ENCODE data around the gene NEDD9.

NEDD9 gene

DNA sequence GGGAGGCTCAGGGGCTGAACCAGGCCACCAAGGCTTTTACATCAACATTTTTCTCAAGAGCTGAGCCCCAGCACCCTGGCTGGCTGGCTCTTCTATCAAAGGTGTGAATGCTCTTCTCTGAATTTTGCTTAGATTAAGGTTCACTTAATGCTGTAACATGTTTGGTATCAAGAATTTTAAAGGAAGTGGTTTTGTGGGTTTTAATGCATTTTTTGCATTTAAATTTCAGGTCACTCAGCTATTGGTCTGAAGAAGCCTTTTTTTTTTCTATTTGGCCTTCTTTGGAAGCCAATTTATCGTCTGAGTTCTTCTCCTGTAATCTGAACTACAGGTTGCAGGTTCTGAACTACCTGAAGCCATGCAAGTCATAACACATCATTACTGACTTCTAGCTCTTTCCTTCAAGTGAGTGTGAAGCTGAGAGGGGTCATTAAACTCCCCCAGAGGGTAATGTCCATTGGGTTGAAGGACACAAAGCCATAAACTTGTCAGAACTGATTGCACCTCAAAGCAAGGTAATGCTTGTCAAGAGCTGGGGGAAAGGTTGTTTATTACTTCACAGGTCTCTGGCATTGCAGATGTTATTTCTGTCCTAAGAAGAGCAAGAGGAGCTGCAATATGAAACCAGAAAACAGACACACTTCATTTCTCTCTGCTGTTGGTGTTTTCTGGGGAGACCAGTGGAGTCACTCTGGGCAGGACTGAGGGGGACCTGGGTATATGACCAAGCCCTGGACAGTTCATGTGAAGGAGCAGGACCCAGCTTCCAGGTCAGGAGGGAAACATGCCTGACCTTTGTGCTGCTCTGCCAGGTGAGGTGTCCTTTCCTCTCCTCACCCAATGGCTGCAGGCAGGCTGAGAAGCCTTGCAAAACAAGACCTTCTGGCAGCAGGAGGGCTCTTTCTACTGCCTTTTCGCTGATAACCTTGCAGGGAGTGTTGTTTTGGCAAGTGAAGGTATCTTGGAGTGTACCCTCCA is 26.1 kb upstream of the NEDD9 start:
- no peak for DNase-seq

DNA sequence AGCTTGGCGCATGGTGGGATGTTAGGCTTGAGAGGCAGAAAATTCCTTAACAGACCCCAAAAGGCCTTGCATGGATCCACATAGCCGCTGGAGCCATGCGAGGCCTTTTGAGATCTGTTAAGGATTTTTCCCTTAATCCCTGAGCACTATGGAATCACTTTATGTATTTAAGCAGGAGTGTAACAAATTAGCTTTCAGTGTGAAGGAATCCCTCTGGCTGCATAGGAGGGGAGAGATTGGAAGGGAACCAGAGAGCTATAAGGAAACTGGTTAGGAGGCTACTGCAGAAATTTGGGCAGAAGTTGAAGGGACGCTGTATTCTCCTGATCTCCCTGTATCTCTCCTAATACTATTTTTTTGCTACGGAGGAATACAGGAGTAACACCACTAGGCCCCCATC is 23.1 kb upstream of the NEDD9 start:
- no peak for DNase-seq

GRCh38 chr6:11253594-11253993 is 21.1 kb upstream of the NEDD9 start:
- no peak for DNase-seq

DNA sequence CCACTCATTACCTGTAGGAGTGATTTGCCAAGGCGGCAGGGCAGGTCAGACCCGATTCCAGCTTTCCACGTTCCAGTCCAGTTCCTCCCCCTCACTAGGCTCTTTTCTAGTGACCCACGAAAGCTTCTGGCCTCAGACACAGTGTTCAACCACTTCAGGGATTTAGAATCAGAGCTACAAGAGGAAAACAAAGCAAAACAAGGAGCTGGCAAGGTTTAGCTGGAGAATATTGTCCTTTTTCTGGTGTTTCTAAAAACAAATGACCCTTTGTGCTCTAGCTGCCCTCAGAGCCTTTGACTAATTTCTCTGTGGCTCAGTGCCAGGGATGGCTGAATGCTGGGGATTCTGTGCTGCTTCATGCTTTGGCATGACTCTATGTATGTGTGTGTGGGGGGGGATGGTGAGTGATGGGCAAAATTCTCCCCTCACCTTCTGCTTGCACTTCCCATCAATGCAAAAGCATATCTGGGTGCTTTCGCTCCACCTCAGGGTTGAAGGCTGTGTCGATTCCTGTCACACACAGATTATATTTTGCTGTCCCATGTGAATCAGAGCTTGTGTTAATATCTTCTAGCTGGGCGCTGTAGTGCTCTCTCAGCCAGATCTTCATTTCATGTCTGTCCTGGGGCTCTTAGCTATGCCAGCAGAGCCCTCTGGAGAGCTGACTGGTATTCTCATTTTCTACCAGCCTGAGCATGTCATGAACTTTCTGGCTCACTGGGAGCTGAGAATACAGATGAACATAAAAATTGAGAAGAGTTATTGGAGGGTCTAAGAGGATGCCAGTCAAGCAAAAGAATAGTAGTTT is 19.3 kb upstream of the NEDD9 start:
- DNase-seq = no peak

GRCh38 chr6:11250108-11250507 is 17.6 kb upstream of the NEDD9 start:
- no peak for DNase-seq

- no peak for DNase-seq
These were observed 16.7 kb upstream of the NEDD9 start for GRCh38 chr6:11248974-11249761.

GRCh38 chr6:11246722-11247121 is 14.3 kb upstream of the NEDD9 start:
- DNase-seq = no peak

GRCh38 chr6:11245381-11246256 is 13.2 kb upstream of the NEDD9 start:
- DNase-seq = no peak

GRCh38 chr6:11244387-11245126 is 12.1 kb upstream of the NEDD9 start:
- DNase-seq = no peak

GRCh38 chr6:11243861-11244260 is 11.4 kb upstream of the NEDD9 start:
- no peak for DNase-seq

DNA sequence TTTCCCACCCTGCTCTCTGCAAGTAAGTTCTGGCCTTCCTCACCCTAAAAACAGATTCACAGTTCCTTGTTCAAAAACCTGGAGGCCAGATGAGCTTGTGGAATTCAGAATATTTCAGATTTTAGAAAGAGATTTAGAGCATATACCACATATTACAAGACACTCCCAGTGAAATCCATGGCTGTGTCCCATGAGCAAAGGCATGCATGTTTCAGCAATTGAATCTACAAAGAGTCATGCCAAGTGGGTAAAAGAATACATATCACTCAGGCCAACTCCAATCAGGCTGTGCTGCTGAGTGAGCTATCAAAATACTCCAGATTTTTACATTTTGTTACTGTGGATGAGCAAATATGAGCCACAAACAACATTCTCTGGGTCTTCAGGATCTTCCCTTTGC is 10.2 kb upstream of the NEDD9 start:
- no peak for DNase-seq

DNA sequence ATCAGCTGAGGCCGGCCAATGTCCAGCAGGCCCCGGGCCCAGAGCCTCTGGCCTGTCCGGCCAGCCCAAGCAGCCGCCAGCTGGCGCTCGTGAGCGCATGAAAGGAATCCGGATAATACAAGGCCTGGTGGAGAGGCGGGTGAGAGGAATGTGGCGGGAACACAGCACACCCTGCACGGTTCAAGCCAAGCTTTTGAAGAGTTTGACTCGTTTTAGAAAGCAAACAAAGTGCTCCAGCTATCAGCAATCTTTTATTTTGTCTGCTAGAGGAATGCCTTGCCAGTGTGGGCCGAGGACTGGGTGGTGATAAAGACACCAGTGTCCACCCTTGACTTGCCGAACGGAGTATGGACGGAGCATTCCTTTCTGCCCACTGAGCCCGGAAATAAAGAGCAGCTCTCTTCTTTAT is 9.3 kb upstream of the NEDD9 start:
- DNase-seq = no peak

DNA sequence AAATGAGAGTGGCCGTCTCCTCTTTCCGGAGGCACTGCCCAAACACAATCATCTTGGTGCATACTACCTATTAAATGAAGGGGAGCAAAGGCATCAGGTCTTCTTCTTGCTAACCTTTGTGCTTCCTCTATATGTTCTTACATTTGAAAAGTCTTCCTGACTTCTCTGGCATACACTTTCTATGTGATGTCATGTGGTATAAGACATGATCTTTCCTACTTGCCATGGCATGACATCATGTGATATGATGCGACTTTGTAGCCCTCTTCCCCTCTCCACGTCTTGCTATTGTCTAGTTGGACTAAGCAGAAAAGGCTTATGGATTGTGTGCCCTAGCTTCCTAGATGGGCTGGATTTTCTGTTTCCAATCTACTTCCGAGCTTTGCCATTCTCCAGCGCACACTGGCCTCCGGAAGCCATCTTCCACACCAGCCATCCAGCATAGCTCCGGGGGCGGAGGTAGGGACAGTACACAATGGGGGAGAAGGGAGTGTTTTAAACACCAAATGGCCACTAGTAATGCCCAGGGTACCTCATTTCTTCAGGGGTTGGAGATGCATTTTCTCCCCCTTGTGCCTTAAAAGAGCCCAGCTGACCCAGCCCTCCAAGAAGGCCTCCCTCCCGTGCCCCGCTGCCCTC is 8.8 kb upstream of the NEDD9 start:
- DNase-seq = no peak

- DNase-seq = no peak
These were observed 5.5 kb upstream of the NEDD9 start for GRCh38 chr6:11237956-11238355.

- no peak for DNase-seq
These were observed 5.0 kb upstream of the NEDD9 start for GRCh38 chr6:11237428-11237827.

GRCh38 chr6:11236915-11237314 is 4.4 kb upstream of the NEDD9 start:
- DNase-seq = no peak

DNA sequence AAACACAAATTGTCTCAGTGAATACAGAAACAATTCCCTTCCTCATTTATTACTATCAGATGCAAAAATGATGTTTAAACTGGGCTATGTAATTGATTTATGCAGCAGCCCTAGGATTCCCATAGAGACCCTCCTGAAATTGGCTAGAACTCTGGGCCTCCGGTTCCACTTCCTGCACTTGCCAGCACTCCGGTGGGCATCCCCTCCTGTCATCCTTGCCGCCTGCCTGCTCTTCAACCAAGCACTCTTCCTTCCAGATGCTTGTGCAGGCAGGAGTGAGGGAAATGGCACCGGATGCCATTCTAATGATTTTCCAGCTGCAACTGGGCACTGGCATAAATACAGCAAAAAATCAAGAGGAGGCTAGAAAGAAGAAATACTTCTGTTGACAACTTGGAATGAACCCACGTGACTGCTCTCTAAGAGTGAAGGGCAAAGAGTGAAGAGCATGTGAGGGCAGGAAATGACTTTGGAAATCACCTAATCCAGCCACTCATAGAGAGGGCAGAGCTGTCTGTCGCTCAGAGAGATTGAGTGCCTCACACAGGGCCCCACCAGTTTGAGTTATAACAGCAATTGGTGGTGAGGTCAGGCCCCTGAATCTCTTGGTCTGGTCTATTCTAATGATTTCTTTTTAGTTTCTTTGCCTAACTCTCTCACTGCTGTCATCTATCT is 3.7 kb upstream of the NEDD9 start:
- no peak for DNase-seq

- no peak for DNase-seq
These were observed 2.6 kb upstream of the NEDD9 start for GRCh38 chr6:11235062-11235461.

DNA sequence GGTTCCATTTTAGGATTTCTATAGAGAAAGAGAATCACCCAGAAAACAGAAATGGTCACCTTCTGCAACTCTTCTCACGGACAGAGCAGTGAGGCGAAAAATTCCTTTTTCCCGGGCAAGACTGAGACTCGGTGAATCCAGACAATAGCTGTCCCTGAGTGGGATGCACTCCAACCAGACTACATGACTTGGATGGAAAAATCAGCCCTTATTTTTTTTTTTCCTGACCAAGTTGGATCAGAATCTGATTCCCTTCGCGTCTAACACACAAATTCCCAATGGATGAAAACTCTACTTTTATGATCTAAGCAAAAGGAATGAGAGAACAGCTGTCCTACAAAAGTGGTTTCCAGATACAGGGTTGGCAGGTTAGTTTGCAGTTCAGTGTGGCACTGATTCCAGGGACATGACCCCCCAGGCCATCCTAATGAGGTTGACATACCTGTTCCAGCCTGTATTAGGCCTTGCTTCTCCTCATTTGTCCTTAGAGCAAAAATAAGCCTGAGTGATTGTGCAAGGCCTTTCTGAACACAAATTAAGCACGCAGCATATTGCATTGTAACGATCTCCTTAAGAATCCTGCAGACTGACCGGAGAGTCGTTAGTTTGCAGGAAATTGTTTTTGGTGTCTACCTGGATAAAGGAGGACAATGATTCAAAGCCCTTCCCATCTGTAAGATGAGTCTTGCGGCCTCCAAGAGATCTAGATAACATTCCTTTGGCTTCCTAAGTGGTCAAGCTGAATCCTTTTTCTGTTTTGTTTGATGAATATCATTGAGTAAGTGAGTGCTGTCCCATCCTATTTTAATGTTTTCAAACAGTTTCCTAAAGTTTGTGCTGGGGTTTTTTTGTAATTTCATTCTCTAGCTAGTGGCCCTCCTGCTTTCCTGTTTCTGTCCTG is 1.5 kb upstream of the NEDD9 start:
- DNase-seq = no peak
